Neural cell (in vitro differentiated cells): Measurements from ENCODE around the gene NBEA.

Source experiments
- EZH2 ChIP-seq: fragments of 200-600, 300-800 bp; shearing (Covaris generic), sonication (generic); IDR thresholded peaks from 2 replicates; pipeline ENCODE4 v1.6.1; 2014; ENCODE audit warnings: antibody characterized with exemption, low read length, borderline replicate concordance, mild to moderate bottlenecking; ENCODE audit not compliant: insufficient read depth, poor library complexity, severe bottlenecking
- POLR2AphosphoS5 ChIP-seq: IDR thresholded peaks from 2 replicates; pipeline ENCODE4 v1.6.1; 2012
- RAD21 ChIP-seq: fragments of 450-650 bp; conservative IDR thresholded peaks from 2 replicates; pipeline ENCODE4 v1.6.1; 2014; ENCODE audit warnings: antibody characterized with exemption, mild to moderate bottlenecking, moderate library complexity
- TAF1 ChIP-seq: IDR thresholded peaks from 2 replicates; pipeline ENCODE4 v1.6.1; 2012; ENCODE audit warnings: low read depth
- TF ChIP-seq, protein P1 (sequence below): fragments of 450-650 bp; IDR thresholded peaks from 2 replicates; pipeline ENCODE4 v1.5.1; 2014; ENCODE audit warnings: antibody characterized with exemption, mild to moderate bottlenecking, moderate library complexity; ENCODE audit not compliant: poor library complexity, severe bottlenecking

DNA sequence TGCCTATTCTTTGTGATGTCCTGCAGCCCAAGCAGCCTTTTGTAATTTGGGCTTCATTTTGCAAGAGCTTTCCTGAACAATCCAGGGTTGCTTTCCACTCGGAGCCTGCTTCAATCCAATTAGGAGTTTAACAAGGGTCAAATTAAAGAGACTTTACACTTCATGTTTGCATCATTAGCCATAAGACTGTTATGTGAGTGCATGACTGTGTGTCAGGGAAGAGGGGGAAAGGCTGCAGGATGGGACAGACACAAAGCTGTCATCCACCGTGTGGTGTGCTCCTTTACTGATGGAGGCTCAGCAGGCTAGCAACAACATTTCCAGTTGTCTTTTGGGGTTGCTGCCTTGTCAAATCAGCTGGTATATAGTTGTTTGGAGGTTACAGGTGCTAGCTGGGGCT lies 558.1 kb downstream of the NBEA start:
- TF ChIP-seq, protein P1, sequence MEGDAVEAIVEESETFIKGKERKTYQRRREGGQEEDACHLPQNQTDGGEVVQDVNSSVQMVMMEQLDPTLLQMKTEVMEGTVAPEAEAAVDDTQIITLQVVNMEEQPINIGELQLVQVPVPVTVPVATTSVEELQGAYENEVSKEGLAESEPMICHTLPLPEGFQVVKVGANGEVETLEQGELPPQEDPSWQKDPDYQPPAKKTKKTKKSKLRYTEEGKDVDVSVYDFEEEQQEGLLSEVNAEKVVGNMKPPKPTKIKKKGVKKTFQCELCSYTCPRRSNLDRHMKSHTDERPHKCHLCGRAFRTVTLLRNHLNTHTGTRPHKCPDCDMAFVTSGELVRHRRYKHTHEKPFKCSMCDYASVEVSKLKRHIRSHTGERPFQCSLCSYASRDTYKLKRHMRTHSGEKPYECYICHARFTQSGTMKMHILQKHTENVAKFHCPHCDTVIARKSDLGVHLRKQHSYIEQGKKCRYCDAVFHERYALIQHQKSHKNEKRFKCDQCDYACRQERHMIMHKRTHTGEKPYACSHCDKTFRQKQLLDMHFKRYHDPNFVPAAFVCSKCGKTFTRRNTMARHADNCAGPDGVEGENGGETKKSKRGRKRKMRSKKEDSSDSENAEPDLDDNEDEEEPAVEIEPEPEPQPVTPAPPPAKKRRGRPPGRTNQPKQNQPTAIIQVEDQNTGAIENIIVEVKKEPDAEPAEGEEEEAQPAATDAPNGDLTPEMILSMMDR: no peak
- TF ChIP-seq POLR2AphosphoS5: no peak
- TF ChIP-seq EZH2: no peak
- TF ChIP-seq RAD21: no peak
- TF ChIP-seq TAF1: no peak
